Measurements from ENCODE around the gene ALOX12. TPM values are rescaled to one million over a fixed set of nuclear protein-coding genes. Genes with fewer than 3 reads are reported as not detected.
A peak's percentile ranks its signal among the peaks of the same experiment; 100 is the strongest.

Gene ALOX12
- polyA plus RNA-seq, 1 donor (not counting 4 experiments of a cell fraction or from before 2014, with no cell fraction given): 0.35 TPM

- no peak for FAIRE-seq
Observed at GRCh38 chr17:7014995-7015958, 19.4 kb downstream of the ALOX12 start.

GRCh38 chr17:7016418-7016817, 20.6 kb downstream of the ALOX12 start:
- no peak overlapping the region for H3K27ac ChIP-seq (ENCODE audit: control insufficient read depth, insufficient read depth, low read length)
- no peak for DNase-seq (ENCODE audit: low read depth, low spot score)
- H3K27me3 ChIP-seq (ENCODE audit: control insufficient read depth, extremely low read depth, insufficient read depth, low read length): no peaks in the 10 kb centered on the region
- H3K4me1 ChIP-seq (ENCODE audit: control insufficient read depth, extremely low read depth, insufficient read depth, low read length): peaks cover 20% of the 10 kb centered on the region
- dilution Hi-C loops (cut with MboI; ENCODE audit: extremely low pct_ligation_motif_present, low sequenced_read_pairs): no loop called here
- no peaks in the 10 kb centered on the region for H3K9me3 ChIP-seq (ENCODE audit: control insufficient read depth, low read depth, low read length)
- no peak overlapping the region for H3K4me3 ChIP-seq (ENCODE audit: control insufficient read depth in 2 of 3, extremely low read depth in 1 of 3, insufficient read depth in 2 of 3, low read depth in 1 of 3, low read length in 3 of 3)
- peaks cover 5 to 6% of the 10 kb centered on the region in 2 experiments for H3K36me3 ChIP-seq (ENCODE audit: control insufficient read depth in 2 of 2, extremely low read depth in 1 of 2, insufficient read depth in 2 of 2, low read length in 2 of 2)
- no peak overlapping the region for H3K4me2 ChIP-seq (ENCODE audit: control insufficient read depth, extremely low read depth, insufficient read depth, low read depth, low read length)
- peaks cover 2% of the 10 kb centered on the region for H3K9me1 ChIP-seq (ENCODE audit: control insufficient read depth, extremely low read depth, insufficient read depth, low read length)
- no peak for TF ChIP-seq EZH2 (IDR thresholded peaks at IDR 0.05; ENCODE audit: low read length)
- TF ChIP-seq, protein P1, sequence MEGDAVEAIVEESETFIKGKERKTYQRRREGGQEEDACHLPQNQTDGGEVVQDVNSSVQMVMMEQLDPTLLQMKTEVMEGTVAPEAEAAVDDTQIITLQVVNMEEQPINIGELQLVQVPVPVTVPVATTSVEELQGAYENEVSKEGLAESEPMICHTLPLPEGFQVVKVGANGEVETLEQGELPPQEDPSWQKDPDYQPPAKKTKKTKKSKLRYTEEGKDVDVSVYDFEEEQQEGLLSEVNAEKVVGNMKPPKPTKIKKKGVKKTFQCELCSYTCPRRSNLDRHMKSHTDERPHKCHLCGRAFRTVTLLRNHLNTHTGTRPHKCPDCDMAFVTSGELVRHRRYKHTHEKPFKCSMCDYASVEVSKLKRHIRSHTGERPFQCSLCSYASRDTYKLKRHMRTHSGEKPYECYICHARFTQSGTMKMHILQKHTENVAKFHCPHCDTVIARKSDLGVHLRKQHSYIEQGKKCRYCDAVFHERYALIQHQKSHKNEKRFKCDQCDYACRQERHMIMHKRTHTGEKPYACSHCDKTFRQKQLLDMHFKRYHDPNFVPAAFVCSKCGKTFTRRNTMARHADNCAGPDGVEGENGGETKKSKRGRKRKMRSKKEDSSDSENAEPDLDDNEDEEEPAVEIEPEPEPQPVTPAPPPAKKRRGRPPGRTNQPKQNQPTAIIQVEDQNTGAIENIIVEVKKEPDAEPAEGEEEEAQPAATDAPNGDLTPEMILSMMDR (optimal IDR thresholded peaks at IDR 0.05 in 1 of 3, IDR thresholded peaks at IDR 0.05 in 1 of 3, conservative IDR thresholded peaks at IDR 0.05 in 1 of 3; ENCODE audit: extremely low read depth in 1 of 3, insufficient read depth in 2 of 3, low read length in 3 of 3): no peak
- no peak overlapping the region for H3K9ac ChIP-seq (ENCODE audit: control insufficient read depth, extremely low read depth, insufficient read depth, low read length)
- peaks cover 23% of the 10 kb centered on the region for H3K79me2 ChIP-seq (ENCODE audit: control insufficient read depth, insufficient read depth, low read length)
- H4K20me1 ChIP-seq (ENCODE audit: control insufficient read depth, extremely low read depth, insufficient read depth, low read length): no peaks in the 10 kb centered on the region
- FAIRE-seq: no peak
- H2AFZ ChIP-seq (ENCODE audit: control insufficient read depth, low read length): no peak overlapping the region

More at GRCh38 chr17:7014995-7015958, 19.4 kb downstream of the ALOX12 start:
- H3K4me1 ChIP-seq (ENCODE audit: control insufficient read depth, extremely low read depth, insufficient read depth, low read length): peaks cover 27% of the 10 kb centered on the region
- H3K27me3 ChIP-seq (ENCODE audit: control insufficient read depth, extremely low read depth, insufficient read depth, low read length): no peaks in the 10 kb centered on the region
- dilution Hi-C loops (cut with MboI; ENCODE audit: extremely low pct_ligation_motif_present, low sequenced_read_pairs): no loop called here
- no peak for TF ChIP-seq EZH2 (IDR thresholded peaks at IDR 0.05; ENCODE audit: low read length)
- TF ChIP-seq, protein P1 (optimal IDR thresholded peaks at IDR 0.05 in 1 of 3, IDR thresholded peaks at IDR 0.05 in 1 of 3, conservative IDR thresholded peaks at IDR 0.05 in 1 of 3; ENCODE audit: extremely low read depth in 1 of 3, insufficient read depth in 2 of 3, low read length in 3 of 3): no peak
- H3K4me2 ChIP-seq (ENCODE audit: control insufficient read depth, extremely low read depth, insufficient read depth, low read depth, low read length): peak overlapping the region; percentile 94
- no peak for DNase-seq (ENCODE audit: low read depth, low spot score)
- peaks cover 34% of the 10 kb centered on the region for H3K79me2 ChIP-seq (ENCODE audit: control insufficient read depth, insufficient read depth, low read length)
- peaks cover 5 to 6% of the 10 kb centered on the region in 2 experiments for H3K36me3 ChIP-seq (ENCODE audit: control insufficient read depth in 2 of 2, extremely low read depth in 1 of 2, insufficient read depth in 2 of 2, low read length in 2 of 2)
- peak overlapping the region; percentile 100 for H3K27ac ChIP-seq (ENCODE audit: control insufficient read depth, insufficient read depth, low read length)
- H3K4me3 ChIP-seq (ENCODE audit: control insufficient read depth in 2 of 3, extremely low read depth in 1 of 3, insufficient read depth in 2 of 3, low read depth in 1 of 3, low read length in 3 of 3): peak overlapping the region; percentile 56 to 88 (median 84)
- H3K9me3 ChIP-seq (ENCODE audit: control insufficient read depth, low read depth, low read length): no peaks in the 10 kb centered on the region
- no peaks in the 10 kb centered on the region for H4K20me1 ChIP-seq (ENCODE audit: control insufficient read depth, extremely low read depth, insufficient read depth, low read length)
- H3K9me1 ChIP-seq (ENCODE audit: control insufficient read depth, extremely low read depth, insufficient read depth, low read length): peaks cover 2% of the 10 kb centered on the region
- H3K9ac ChIP-seq (ENCODE audit: control insufficient read depth, extremely low read depth, insufficient read depth, low read length): peak overlapping the region; percentile 99
- peak overlapping the region; percentile 92 for H2AFZ ChIP-seq (ENCODE audit: control insufficient read depth, low read length)

Data from keratinocyte (primary cell).